NCI-H2081 treated with DMSO at 0.1 percent for 48 hours (cell line): ENCODE results near the gene SF3B2.
"Not testable (repeated sequence)": the region's sequence is repeated elsewhere in the genome, so short reads cannot be mapped to it uniquely, and the experiment has no call there.

Experiments used
- DNase-seq: peaks from one replicate; lab custom pipeline; 2025; lab: John Stamatoyannopoulos, UW

Gene SF3B2, protein sequence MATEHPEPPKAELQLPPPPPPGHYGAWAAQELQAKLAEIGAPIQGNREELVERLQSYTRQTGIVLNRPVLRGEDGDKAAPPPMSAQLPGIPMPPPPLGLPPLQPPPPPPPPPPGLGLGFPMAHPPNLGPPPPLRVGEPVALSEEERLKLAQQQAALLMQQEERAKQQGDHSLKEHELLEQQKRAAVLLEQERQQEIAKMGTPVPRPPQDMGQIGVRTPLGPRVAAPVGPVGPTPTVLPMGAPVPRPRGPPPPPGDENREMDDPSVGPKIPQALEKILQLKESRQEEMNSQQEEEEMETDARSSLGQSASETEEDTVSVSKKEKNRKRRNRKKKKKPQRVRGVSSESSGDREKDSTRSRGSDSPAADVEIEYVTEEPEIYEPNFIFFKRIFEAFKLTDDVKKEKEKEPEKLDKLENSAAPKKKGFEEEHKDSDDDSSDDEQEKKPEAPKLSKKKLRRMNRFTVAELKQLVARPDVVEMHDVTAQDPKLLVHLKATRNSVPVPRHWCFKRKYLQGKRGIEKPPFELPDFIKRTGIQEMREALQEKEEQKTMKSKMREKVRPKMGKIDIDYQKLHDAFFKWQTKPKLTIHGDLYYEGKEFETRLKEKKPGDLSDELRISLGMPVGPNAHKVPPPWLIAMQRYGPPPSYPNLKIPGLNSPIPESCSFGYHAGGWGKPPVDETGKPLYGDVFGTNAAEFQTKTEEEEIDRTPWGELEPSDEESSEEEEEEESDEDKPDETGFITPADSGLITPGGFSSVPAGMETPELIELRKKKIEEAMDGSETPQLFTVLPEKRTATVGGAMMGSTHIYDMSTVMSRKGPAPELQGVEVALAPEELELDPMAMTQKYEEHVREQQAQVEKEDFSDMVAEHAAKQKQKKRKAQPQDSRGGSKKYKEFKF

DNA sequence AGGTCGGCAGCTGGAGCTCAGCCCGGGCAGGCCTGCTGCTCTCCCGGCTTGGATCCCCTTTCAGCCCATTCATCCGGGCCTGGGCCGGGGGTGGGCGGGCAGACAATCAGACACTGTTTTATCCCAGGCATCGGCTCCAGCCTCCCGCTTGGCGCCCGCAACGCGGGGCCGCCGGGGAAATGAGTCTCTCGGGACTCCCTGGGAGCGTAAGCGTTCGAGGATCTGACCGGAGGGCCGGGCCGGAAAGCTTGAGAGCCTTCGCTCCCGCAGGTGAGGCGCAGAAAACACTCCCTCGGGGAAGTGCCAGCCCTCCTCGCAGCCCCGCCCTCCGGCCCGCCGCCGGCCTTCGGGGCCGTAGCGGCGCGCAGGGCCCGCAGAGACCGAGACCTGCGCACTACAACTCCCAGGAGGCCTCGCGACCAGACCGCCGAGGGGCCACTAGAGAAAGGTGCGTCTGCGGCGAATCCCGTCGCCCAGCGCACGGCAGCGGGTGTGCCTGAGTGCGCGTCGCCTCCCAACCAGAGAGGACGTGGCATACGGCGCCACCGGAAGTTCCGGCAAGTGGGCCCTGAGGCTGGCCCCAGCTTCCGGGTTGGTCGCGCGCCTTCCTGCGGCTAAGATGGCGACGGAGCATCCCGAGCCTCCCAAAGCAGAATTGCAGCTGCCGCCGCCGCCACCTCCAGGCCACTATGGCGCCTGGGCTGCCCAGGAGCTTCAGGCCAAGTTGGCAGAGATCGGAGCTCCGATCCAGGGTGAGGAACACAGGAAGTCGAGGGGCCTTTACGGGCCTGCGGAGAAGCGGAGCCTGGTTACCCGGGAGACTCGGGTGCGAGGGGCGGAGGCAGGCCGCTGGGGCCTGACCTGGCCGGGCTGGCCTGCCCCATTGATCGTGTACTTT, at the start of gene SF3B2:
Gene SF3B2, plus strand, starts transcription at position 599 of the 898 bp plus-strand sequence. Its CDS starts 21 bp downstream, at position 620.
- DNase-seq: peak; percentile 95

DNA sequence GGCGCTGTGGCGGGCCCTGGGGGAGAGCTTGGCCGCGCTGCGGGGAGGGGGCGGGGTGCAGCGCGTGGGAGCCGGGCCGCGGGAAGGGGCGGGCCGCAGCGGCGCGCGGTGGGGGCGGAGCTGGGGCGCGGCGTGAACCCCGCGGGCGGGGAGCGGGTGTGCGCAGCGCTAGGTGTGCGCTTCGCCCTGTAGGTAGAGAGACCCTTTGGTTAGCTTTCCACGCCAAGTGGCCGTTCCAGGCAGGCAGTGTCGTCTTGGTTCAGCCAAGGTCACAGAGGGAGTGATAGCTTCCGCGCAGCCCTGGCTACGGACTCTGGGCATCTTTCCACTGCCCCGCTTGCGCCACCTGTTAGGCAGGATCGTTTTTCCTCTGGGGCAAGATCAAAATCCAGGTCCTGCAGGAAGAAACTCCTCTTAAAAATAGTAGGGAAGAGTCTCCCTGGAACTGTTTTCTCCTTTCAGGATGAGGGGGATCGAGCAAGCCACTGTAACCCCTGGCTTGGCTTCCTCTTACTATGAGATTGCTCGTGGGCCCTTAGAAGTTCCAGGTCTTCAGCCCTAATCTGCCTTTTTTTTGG, 49.4 kb upstream of the SF3B2 start:
- no peak for DNase-seq

DNA sequence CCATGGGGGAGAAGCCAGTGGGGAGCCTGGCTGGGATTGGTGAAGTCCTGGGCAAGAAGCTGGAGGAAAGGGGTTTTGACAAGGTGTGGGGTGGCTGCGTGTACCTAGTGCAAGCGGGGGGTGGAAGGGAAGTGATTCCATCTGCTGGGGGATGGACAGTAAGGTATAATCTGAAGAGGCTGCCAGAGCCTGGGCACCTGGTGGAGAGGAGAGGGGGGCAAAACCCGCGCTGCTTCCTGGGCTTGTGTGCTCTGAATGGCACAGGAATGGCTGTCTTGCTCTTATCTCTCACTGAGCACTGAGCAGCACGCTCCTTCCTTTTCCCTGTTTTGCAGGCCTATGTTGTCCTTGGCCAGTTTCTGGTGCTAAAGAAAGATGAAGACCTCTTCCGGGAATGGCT, 48.9 kb upstream of the SF3B2 start:
- no peak for DNase-seq

DNA sequence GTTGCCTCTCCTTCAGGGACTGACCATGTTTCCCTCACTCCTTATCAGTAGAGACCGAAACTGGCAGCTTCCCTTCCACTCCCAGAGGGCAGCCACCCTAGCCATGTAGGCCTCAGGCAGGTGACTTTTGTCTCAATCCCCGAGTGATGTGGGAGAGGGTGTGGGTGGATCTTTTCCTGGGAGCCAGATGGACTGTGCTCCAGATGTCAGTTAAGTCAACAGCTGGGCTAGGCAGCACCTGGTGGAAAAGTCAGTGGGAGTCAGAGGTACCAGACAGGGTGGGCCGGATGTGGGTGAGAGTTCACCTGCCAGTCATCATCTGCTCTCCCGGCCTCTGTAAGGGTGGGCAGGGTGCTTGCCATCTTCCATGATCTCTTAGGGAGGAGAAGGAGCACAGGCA, 48.0 kb upstream of the SF3B2 start:
- no peak for DNase-seq

DNA sequence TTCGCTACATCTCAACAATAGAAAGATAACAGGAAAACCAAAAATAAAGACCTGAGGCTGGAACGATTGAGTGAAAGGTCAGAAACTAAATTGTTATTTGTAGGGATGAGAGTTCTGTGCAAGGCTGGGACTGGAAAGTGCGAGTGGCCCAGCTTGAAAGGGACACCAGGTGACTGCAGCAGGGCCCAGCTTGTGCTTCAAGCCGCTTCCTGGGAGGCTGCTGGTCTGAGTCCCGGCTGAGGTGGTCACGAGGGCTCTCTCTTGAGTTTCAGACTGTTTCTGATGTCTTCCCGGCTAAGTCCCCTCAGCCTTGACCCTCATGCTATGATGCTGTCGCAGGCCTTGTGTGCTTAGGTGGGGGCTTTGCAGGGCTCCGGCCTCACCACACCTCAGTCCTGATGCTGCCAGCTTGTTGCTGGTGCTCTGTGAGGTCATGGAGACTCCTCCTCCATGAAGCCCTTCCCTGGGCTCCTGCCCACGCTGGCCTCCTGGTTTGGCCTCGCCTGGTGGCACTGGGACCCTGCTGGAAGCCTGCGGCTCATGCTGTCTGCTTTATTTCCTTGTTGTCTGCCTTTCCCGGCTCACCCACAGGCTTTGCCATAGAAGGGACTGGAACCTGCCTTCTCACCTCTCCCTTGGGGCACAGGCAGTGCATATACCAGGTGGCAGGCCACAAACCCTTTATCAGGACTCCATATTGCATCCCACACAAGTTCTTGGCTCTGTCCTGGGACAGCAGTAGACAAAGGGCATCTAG, 45.9 kb upstream of the SF3B2 start:
- DNase-seq: no peak

DNA sequence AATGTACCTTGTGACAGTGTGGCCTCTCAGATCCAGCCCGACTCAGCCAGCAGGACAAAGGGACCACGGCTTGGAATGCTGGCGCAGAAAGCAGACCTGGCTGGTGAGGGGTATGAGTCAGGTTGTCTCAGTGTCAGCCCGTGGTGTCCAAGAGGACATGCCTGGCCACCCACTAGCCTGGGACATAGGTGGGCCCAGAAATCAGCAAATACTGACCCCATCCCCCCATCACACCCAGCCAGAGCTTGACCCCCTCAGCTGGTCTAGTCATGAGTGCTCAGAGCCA, 45.3 kb upstream of the SF3B2 start:
- no peak for DNase-seq

DNA sequence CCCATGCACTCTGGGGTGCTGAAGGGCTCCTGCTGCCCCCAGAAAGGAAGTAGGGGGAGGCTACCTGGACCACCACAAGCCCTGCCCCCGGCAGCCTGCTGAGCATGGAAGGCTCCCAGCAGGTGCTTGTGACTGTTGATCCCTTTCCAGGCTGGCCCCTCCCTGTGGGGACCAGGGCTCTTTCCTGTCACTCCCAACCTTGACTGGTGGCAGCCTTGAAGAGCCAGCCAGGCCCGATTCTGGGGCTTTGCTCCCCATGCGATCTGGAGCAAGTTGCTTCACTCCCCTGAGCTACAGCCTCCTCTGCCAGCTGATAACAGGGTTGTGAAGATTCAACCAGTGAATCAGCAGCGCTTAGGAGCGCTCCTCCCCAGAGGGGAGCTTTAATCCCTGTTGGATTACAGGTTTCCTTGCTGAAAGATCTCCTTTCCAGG, 44.9 kb upstream of the SF3B2 start:
- no peak for DNase-seq

DNA sequence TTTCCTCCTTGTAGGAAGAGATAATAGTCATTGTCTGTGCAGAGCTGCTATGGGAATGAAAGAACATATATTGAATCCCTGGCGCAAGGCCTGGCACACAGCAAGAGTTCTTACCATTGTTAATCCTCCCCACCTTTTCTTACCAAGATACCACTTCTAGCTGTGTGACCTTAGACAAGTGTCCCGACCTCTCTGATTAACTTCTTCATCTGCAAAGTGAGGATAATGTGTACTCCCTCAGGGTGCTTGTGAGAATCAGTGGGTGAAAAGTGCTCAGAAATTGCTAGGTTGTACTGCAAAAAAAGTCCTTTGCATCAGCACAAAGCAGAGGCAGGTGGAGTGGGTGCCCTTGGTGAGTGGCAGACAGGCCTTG, 44.1 kb upstream of the SF3B2 start:
- no peak for DNase-seq

DNA sequence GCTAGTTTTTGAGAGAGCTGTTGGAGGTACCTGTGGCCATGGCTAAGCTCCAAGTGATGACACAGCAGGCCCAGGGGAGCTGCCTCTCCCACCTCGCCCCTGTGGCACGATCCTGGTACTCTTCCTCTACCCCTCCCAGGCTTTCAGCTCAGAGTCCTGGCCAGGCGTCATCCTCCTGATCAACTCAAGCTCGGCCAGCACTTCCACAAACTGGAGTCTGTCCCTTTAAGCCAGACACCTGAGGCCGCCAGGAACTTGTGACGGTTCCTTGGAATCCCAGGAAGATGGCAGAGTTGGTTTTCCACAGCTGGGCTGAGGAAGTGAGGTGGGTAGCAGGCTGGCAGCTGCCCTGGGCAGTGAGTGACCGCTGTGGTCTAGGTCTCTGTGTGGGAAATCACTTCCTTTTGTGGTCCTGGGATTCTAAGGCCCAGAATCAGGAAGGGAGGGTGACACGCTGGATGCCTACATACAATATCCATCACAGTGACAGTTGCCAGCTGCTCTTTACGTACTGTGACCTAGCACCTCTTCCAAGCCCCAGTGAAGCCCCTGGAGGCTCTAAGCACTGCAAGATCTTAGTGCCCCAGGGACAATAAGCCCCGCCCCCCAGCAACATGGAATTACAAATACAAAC, 43.6 kb upstream of the SF3B2 start:
- DNase-seq: no peak

DNA sequence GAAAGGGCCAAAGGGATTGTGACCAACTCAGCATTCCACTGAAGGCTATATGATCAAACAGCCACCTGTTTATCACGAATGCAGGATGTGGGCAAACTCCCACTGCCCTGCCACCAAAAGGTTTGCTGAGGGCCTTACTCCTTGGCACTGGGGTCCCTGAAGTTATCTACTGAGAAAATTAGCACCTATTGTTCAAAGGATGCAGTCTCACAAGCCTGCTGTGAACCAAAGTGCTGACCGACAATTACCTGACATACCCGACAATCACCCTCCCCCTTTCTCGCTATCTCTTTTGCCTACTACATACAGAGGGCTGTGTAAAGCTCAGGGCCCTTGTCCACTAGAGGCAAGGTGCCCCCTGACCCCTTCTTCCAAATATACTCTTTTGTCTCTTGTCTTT, 42.1 kb upstream of the SF3B2 start:
- not testable (repeated sequence) for DNase-seq

DNA sequence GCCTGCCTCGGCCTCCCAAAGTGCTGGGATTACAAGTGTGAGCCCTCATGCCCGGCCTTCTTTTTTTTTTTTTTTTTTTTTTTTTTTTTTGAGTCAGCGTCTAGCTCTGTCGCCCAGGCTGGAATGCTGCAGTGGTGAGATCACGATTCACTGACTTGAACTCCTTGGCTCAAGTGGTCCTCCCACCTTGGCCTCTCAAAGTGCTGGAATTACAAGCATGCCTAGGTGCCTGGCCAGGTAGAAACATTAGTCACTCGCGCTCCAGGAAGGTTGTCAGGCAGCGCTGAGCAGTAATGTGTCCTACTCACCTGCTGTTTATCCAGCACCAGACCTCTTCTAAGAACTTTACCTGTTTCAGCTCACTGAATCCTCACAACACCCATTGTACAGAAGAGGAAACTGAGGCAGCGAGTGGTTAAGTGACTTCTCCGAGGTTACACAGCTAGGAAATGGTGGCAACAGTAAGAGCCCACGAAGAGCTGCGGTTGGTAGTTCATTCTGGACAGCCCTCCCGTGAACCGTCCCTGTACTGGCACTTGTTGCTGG, 40.9 kb upstream of the SF3B2 start:
- DNase-seq: no peak

DNA sequence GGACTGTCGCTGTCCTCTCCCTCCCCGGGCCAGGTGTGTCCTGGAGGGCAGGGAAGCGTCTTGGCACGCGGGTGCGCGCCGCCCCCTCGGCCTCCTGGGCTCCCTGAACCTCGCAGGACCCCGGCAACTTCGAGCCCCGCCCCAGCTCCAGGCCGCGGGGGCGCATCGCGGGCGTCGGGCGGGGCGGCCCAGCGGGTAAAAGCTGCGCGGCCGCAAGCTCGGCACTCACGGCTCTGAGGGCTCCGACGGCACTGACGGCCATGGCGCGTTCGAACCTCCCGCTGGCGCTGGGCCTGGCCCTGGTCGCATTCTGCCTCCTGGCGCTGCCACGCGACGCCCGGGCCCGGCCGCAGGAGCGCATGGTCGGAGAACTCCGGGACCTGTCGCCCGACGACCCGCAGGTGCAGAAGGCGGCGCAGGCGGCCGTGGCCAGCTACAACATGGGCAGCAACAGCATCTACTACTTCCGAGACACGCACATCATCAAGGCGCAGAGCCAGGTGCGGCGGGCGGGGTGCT, 40.3 kb upstream of the SF3B2 start, which contains the start of gene CST6:
Gene CST6, plus strand, starts transcription at position 224 of the 519 bp plus-strand sequence. Its CDS starts 37 bp downstream, at position 261.
- no peak for DNase-seq

DNA sequence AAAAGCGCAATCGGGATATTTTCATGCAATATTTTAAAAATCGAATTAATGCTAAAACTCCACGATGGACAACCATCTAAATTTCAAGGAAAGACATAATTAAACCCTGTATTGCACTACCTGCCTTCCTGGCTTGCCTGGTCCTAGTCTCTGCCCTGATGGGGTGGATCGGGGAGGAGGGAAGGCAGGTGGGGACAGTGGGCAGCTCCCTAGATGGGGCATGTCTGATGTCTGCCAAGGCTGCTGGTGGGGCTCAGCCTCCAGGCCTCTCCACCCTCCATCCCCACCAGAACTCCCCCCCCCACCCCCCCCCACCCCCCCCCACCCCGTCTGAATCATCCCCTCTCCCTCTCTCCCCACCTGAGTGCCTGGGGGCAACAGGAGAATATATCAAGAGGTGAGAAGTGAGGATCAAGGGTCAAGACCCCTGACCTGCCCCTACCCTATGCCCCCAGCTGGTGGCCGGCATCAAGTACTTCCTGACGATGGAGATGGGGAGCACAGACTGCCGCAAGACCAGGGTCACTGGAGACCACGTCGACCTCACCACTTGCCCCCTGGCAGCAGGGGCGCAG, 39.7 kb upstream of the SF3B2 start:
- no peak for DNase-seq

DNA sequence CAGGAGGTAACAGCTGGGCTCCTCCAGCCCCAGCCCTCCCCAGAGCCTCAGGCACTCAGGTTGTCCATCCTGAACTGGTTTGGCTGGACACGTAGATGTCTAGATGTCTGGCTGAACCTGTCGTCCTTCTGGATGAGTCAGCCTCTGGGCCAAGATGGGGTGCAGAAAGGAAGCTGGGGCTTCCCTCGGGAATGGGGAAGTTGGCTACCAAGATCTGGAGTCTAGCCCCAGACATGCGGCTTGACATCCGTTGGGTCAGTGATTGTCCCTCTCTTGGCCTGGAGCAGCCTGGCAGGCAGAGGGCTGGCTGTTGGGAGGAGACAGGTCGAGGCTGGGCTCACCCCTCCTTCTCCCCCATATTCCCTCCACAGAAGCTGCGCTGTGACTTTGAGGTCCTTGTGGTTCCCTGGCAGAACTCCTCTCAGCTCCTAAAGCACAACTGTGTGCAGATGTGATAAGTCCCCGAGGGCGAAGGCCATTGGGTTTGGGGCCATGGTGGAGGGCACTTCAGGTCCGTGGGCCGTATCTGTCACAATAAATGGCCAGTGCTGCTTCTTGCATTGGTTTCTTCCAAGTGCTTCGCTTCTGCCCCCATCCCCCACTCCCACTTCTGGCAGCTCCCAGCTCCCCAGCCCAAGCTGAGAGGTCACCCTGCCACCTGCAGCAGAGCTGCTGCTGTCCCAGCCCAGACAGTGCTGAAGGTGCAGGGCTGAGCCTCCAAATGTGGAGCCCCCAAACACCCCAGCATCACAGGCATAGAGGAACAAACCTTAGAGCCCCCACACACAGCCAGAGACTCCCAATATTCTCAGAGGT, 39.0 kb upstream of the SF3B2 start:
- no peak for DNase-seq

DNA sequence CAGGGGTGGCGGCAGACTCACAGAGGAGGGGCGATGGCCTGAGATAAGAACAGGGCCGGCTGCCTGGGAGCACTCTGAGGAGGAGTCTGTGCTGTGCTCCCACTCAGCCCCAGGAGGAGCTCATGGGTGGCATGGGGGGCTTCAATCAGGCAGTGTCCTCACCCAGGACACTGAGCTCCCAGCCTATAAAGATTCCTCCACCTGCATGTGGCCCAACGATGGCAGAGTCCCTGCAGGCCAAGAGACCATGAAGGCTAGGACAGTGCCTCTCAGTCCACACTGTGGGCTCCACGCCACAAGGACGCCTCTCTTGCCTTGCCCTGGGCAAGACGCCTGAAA, 38.4 kb upstream of the SF3B2 start:
- DNase-seq: no peak

DNA sequence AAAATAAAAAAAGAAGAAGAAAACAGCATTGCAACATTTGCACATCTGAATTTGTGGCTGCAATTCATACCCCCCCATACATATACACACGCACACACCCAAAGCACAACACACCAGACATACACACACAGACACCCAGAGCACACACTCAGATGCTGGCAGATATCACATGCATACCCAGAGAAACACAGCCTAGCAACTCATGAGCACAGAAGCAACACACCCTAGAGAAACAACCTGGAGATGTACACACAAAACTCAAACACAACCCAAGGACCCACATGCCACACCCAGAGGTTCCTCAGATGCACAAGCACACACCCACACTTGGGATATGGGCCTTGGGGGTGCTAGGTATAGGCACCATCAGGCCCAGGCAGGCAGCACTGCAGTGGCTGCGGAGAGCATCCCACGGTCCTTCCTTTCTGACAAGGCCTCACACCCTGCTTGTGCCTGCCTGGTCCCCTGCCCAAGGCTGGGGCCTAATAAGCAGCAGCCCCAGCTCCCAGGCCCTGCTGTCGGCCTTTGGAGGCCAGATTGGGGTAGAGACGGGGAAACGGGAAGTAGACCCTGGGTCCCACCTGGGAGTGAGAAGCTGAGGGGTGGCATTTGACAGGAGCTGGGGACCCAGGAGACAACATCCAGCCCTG, 37.2 kb upstream of the SF3B2 start:
- no peak for DNase-seq

DNA sequence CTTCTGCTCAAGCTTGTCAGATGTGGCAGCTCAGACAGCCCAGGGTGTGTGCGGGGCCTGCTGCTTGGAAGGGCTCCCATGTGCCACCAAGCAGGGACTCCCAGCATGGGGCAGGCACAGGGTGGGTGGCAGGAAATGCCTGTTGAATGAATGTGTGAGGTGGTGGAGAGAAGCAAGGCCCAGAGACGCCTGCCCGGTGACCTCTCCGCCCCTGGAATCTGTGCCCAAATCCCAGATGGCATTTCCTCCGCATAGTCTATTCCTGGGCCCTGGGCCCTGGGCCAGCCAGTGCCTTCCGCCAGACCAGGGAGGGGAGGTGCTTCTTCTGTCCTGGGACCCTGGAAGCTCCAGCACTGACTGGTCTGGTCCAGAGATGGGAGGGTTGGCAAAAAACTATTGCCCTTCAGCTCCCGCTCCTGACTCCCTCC, 36.7 kb upstream of the SF3B2 start:
- no peak for DNase-seq
